HG03108 (cell line): Measurements from ENCODE around the gene DAND5.

ENCODE experiments used
- ATAC-seq: cut with Tn5 transposase; IDR thresholded peaks from one replicate; pipeline ENCODE4 v1.9.1; 2021; ENCODE audit warnings: moderate library complexity; ENCODE audit not compliant: unreplicated experiment

The DAND5 gene

DNA sequence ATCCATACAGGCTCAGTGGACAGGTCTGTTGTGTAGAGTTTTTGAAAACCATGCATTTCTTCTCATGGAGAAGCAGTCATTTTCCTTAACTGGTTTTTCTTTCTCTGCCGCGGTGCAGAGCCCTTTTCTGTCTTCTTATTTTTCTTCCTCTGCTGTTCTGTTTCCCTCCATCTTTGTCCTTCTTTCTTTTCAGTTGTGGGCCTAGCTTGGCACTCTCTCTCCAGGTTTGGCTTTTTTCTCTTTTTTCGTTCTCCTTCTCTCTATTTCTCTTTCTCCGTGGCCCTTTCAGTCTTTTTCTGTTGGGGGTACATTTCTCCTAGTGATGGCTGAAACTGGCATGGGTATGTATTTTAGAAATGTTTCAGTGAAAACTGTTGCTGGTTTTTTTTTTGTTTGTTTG, 50.0 kb downstream of the DAND5 start:
- ATAC-seq = no peak

- no peak for ATAC-seq
Observed at GRCh38 chr19:13020002-13020414, 50.6 kb downstream of the DAND5 start.

DNA sequence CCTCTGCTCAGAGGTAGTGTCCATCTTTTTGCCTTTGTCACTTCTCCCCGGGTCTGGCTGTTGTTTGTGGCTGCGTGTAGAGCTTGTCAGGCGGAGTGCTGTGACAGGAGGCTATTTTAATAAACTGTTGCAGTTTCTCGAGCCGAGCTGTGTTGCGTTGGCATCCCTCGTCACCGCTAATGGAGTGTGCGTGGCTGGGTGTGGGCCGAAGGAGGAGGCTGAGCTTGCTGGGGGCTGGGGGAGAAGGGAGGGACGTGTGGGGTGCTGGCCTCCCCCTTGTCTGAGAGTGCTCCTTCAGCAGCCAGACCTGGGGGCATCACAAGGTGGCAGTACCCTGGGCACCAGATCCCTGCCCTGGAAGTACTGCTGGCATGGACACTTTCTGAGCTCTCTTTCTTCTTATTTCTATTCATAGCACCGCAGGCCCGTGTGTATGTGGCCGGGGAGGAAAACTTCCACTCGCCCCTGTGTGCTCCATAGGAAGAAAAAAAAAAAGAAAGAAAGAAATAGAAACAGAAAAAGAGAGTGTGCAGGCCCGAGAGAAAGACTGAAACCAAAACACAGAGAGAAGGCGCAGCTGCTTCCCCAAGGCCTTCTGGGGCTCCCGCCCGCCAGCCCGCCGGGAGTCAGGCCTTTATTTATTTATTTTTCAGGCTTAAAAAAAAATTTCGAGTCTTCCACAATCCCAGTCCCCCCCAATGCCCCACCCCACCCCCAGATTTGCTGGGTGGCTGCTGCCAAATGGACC, 52.9 kb downstream of the DAND5 start:
- no peak for ATAC-seq

GRCh38 chr19:13022859-13023636, 53.7 kb downstream of the DAND5 start:
- ATAC-seq = no peak

GRCh38 chr19:13023656-13024055, 54.3 kb downstream of the DAND5 start:
- ATAC-seq = no peak
